Adipose tissue (tissue), 3 donors: ENCODE results near the gene CAP2. TPM values are rescaled to one million over a fixed set of nuclear protein-coding genes. Genes with fewer than 3 reads are reported as not detected.
"Not testable (repeated sequence)": the region's sequence is repeated elsewhere in the genome, so short reads cannot be mapped to it uniquely, and the experiment has no call there.

Source experiments
- H3K27ac ChIP-seq: one replicate; pipeline ENCODE4 v1.5.1; 2013; ENCODE audit warnings: low read depth, low read length
- WGBS, 3 donors: extraction: QIAGEN DNeasy Blood & Tissue Kit; methylation state at CpG; one replicate each; pipeline ENCODE4 v1.1.7; 2013; 5-methylcytosine and 5-hydroxymethylcytosine counted together
- polyA plus RNA-seq, 3 donors: library from polyadenylated mRNA; stranded (reverse); fragments of 200-250 nt; gene quantifications; one replicate each; pipeline ENCODE4 v1.2.3, GENCODE V29; 2013
- donor health status: healthy with polysubstance abuse.
- donor health status: Bipolar disorder and iron deficiency.
- donor health status: healthy.

CAP2 gene
- polyA plus RNA-seq, 3 donors = 2.2 to 4.7 (median 2.5) TPM

GRCh38 chr6:17585766-17586490 is 192.5 kb downstream of the CAP2 start:
- WGBS, 3 donors = 63 to 72% (median 71%) methylated on average over 7 of the region's 7 CpGs
- no peak overlapping the region for H3K27ac ChIP-seq

GRCh38 chr6:17586623-17587022 is 193.2 kb downstream of the CAP2 start:
- not testable (repeated sequence) for H3K27ac ChIP-seq
- 93 to 96% (median 95%) methylated on average over 13 of the region's 13 CpGs for WGBS, 3 donors

- H3K27ac ChIP-seq = no peak overlapping the region
- 71 to 88% (median 85%) methylated on average over 6 of the region's 6 CpGs for WGBS, 3 donors
Measured at GRCh38 chr6:17588011-17588410, 194.6 kb downstream of the CAP2 start.

GRCh38 chr6:17589406-17590096 is 196.2 kb downstream of the CAP2 start:
- H3K27ac ChIP-seq = no peak overlapping the region
- WGBS, 3 donors = 68 to 78% (median 78%) methylated on average over 5 of the region's 5 CpGs

GRCh38 chr6:17591287-17591686 is 197.9 kb downstream of the CAP2 start:
- no peak overlapping the region for H3K27ac ChIP-seq
- 45 to 80% (median 57%) methylated on average over 1 of the region's 1 CpG for WGBS, 3 donors

GRCh38 chr6:17593246-17593645 is 199.9 kb downstream of the CAP2 start:
- H3K27ac ChIP-seq = no peak overlapping the region

- 92 to 96% (median 95%) methylated on average over 3 of the region's 3 CpGs for WGBS, 3 donors
- H3K27ac ChIP-seq = no peak overlapping the region
Measured at GRCh38 chr6:17596085-17596484, 202.7 kb downstream of the CAP2 start.

- 6 to 8% (median 7%) methylated on average over 33 to 42 of the region's 42 CpGs for WGBS, 3 donors
- peak within 1 kb of the TSS; percentile 44 for H3K27ac ChIP-seq
Measured at GRCh38 chr6:17599877-17600526, 206.6 kb downstream of the CAP2 start, which contains the start of gene FAM8A1. Gene FAM8A1 (plus strand): TSS chr6:17600302. CDS start chr6:17600410, 108 bp downstream.

GRCh38 chr6:17600527-17601385 is 207.4 kb downstream of the CAP2 start:
- H3K27ac ChIP-seq = peak overlapping the region; percentile 44
- 0% methylated on average over 63 to 77 of the region's 77 CpGs for WGBS, 3 donors

GRCh38 chr6:17601386-17601703 is 207.9 kb downstream of the CAP2 start:
- H3K27ac ChIP-seq = peak overlapping the region; percentile 44
- 5 to 9% (median 7%) methylated on average over 5 of the region's 5 CpGs for WGBS, 3 donors

GRCh38 chr6:17602888-17603287 is 209.5 kb downstream of the CAP2 start:
- WGBS, 3 donors = 4 to 18% (median 5%) methylated on average over 1 of the region's 1 CpG
- H3K27ac ChIP-seq = no peak overlapping the region

- 77 to 98% (median 95%) methylated on average over 4 of the region's 4 CpGs for WGBS, 3 donors
- H3K27ac ChIP-seq = no peak overlapping the region
Measured at GRCh38 chr6:17606606-17607005, 213.2 kb downstream of the CAP2 start.

Other genes with a start within 250 kb of the CAP2 start
- 1 to 10 TPM in 2 of 3 donors, under 1 TPM in 1; 0.38 to 3.3 (median 1.2) TPM for gene RBM24, start 112.2 kb upstream of the CAP2 start, polyA plus RNA-seq
- gene FAM8A1, start 206.7 kb downstream of the CAP2 start, polyA plus RNA-seq = 10 to 100 TPM in 2 of 3 donors, 1 to 10 TPM in 1; 9.0 to 12.5 (median 11.1) TPM